Measurements from ENCODE around the gene RCC2. TPM values are rescaled to one million over a fixed set of nuclear protein-coding genes. Genes with fewer than 3 reads are reported as not detected.

The RCC2 gene
- 19.8 and 27.2 TPM in 2 replicates for total RNA-seq

DNA sequence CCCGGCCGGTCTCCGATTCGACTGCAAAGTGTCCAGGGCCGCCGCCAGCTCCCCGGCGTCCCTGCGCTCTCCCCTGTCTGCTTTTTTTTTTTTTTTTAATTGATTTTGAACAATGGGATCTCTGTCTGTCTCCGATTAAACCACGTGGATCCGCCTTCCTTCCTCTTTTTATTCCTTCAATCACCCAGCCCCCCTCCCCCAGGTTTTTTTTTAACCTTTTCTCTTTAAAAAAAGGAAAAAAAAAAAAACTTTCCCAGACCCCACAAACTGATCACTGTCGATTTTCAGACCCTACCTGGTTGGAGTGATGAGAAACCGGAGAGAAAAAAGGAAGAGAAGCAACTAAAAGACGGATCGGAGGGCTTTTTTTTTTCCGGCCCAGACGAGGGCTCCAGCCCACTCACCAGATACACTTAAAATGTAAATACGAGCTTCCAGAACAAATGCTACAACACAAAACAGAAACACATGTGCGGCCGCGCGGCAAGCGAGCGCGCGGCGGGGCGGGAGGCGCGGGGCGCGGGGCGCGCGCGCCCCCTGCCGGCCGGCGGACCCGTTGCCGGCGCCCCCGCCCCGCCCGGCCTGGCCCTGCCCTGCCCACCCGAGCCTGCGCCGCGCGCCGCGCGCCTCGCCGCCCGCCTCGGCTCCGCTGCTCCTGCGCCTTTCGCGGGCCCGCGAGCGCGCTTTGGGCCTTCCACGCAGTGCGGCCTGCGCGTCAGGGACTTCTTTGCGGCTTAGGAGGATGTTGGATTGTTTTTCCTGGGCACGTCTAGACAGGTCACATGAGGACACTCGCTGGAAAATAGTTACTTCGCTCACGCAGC is at the start of gene RCC2:
Gene RCC2 (minus strand): TSS at position 428 of the 824 bp plus-strand sequence. CDS start 1,163 bp downstream, outside the sequence.

DNA sequence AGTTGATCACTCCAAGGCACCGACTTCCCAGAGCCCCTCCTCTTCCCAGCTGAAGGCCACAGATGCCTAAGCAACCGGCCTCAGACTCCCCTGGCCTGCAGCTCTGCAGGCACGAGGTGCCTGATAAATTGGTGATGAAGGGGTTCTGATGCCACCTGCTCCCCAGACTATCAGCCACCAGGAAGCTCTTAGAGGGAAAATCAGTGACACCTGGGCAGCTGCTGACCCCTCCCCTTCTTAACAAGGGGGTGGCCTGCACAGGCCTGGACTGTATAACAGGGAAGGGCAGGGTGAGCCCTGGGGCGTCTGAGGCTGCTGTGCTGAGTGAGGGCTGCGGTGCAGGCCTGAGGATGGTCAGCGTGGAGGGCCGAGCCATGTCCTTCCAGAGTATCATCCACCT is 67.6 kb downstream of the RCC2 start, which contains the start of gene PADI6:
Gene PADI6 (plus strand): TSS at position 301 of the 400 bp plus-strand sequence. CDS start 50 bp downstream, at position 351.

Other genes with a start within 250 kb of the RCC2 start
- not detected in 2 replicates for gene PADI1, start 234.5 kb downstream of the RCC2 start, total RNA-seq
- not detected in 2 replicates for gene PADI3, start 190.6 kb downstream of the RCC2 start, total RNA-seq
- not detected in 2 replicates for gene PADI4, start 131.5 kb downstream of the RCC2 start, total RNA-seq
- not detected in 2 replicates for gene PADI6, start 67.5 kb downstream of the RCC2 start, total RNA-seq
- 38.4 and 44.3 TPM in 2 replicates for gene ARHGEF10L, start 100.0 kb upstream of the RCC2 start, total RNA-seq